ENCODE data around the gene ISLR2.

ISLR2 gene

DNA sequence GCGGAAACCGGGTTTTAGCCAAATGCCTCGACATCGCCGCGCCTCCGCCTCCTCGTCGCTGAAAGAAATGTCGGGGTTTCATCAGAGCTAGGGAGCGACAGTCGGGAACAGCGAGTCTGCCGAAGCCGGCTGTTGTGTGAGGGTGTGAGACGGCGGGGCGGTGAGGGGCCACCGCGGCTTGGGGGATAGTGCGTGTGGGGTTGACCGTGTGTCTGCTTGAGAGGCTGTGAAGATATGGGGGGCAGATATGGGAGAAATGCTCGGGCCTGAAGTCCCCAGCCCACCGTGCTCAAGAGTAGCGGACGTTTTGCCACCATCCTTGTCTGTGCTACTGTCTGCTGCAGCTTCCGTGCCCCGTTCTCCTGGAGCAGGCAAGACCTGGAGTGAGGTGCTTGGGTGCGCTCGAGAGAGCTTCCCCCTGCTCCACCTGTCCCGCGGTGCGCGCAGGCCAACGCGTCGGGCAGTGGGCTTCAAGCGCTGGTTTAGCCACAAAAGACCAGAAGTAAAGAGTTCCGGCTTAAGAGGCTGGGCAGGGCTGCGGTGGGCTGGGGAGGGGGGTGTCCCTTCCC, 716 bp upstream of the ISLR2 start:
- no peak for DNase-seq

DNA sequence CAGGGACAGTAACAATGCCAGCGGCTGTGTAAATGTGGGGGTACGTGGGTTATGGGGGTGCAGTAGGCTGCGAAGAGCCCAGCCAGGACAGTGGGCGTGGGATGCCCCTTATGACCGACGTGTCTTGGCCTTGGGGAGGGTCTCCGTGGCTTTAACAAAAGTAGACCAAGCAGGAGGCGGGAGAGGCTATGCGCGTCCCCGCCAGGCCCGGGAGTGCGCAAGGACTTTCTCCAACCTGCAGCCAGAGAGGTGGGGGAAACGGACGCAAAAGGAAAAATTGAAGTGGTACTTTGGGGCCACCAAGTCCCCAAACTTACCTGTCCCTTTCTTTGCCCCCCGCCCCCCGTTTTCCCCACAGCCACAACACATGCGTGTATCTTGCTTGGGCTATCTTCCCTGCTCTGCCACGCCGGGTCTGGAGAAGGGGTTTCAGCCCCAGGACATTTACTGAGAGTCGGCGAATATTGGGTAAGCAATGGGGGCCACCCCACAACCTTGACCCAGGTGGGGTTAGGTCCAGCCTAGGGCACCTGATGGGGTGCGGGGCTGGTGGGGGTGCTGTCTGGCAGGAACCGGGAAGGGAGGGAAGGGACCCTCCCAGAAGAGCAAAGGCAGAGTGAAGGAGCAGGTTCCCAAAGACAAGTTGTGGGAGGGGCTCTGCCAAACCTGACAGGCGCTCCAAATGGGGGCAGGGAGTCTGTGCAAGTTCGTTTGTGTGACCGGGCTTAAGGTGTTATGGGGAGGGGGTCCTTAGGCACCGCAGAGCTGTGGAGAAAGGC, 652 bp downstream of the ISLR2 start:
- no peak for DNase-seq

DNA sequence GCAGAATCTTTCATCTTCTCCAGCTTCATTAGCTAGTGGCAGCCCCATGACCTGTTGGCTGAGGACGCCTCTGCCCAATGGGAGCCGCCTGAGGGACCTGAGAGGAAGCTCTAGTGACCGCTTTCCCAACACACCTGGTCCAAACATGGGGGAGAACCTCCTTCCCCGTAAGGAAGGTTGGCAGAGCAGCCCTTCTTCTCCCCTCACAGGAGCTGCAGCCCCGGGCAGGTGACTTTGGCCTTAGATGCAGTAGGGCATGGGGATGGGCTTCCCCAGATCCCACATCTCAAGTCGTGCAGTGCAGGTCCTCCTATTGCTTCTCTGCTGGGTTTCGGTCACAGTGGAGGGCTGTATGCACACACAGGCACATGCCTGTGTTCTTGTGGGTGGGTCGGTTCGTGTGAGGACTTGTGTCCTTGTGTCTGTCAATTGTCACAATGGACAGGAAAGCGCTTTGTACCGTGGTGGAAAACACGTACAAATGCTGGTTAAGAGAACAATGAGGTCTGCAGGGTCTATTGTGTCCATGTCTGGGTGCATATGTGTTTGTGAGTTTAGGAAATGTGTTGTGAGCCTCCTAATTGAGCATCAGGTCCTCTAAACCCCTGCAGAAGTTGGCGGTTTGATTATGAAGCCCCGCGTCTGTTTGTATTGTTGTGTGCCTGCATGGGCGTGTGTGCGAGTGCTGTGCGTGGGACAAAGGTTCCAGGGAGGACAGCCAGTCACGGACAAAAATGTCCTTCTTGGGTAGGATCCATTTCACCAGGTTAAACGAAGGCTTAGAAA, 1.4 kb downstream of the ISLR2 start:
- no peak for DNase-seq

DNA sequence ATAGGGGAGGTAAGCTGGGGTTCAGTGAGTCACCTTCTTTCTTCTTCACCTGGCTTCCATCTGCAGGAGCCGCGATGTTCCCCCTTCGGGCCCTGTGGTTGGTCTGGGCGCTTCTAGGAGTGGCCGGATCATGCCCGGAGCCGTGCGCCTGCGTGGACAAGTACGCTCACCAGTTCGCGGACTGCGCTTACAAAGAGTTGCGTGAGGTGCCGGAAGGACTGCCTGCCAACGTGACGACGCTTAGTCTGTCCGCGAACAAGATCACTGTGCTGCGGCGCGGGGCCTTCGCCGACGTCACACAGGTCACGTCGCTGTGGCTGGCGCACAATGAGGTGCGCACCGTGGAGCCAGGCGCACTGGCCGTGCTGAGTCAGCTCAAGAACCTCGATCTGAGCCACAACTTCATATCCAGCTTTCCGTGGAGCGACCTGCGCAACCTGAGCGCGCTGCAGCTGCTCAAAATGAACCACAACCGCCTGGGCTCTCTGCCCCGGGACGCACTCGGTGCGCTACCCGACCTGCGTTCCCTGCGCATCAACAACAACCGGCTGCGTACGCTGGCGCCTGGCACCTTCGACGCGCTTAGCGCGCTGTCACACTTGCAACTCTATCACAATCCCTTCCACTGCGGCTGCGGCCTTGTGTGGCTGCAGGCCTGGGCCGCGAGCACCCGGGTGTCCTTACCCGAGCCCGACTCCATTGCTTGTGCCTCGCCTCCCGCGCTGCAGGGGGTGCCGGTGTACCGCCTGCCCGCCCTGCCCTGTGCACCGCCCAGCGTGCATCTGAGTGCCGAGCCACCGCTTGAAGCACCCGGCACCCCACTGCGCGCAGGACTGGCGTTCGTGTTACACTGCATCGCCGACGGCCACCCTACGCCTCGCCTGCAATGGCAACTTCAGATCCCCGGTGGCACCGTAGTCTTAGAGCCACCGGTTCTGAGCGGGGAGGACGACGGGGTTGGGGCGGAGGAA, 2.6 kb downstream of the ISLR2 start:
- no peak for DNase-seq

DNA sequence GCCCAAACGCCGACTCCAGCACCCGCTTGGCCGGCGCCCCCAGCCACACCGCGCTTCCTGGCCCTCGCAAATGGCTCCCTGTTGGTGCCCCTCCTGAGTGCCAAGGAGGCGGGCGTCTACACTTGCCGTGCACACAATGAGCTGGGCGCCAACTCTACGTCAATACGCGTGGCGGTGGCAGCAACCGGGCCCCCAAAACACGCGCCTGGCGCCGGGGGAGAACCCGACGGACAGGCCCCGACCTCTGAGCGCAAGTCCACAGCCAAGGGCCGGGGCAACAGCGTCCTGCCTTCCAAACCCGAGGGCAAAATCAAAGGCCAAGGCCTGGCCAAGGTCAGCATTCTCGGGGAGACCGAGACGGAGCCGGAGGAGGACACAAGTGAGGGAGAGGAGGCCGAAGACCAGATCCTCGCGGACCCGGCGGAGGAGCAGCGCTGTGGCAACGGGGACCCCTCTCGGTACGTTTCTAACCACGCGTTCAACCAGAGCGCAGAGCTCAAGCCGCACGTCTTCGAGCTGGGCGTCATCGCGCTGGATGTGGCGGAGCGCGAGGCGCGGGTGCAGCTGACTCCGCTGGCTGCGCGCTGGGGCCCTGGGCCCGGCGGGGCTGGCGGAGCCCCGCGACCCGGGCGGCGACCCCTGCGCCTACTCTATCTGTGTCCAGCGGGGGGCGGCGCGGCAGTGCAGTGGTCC, 3.5 kb downstream of the ISLR2 start:
- no peak for DNase-seq

DNA sequence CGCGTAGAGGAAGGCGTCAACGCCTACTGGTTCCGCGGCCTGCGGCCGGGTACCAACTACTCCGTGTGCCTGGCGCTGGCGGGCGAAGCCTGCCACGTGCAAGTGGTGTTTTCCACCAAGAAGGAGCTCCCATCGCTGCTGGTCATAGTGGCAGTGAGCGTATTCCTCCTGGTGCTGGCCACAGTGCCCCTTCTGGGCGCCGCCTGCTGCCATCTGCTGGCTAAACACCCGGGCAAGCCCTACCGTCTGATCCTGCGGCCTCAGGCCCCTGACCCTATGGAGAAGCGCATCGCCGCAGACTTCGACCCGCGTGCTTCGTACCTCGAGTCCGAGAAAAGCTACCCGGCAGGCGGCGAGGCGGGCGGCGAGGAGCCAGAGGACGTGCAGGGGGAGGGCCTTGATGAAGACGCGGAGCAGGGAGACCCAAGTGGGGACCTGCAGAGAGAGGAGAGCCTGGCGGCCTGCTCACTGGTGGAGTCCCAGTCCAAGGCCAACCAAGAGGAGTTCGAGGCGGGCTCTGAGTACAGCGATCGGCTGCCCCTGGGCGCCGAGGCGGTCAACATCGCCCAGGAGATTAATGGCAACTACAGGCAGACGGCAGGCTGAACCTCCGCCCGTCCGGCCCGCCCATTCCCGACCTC, 4.1 kb downstream of the ISLR2 start:
- no peak for DNase-seq

DNA sequence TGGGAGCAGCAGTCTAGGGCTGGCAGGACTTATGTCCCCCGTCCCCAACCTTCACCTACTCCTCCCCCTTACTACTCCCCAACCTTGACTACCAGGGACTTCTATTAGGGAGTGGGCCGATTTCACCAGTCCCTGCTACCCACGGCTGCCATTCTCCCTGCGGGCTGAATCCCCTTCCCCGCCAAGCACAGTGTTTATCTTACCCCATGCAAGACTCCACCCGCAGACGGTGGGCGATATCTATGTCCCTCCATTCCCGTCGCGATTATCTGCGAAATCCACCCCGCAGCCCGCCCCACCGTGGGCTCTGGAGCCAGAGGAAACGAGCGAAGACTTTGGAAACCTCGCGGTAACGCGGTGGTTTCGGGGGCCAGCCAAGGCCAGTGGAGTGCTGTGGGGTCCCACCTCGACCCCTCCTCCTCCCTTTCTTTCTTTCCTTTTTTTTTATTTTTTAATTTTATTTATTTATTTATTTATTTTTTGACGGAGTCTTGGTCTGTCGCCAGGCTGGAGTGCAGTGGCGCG, 4.7 kb downstream of the ISLR2 start:
- DNase-seq: no peak

DNA sequence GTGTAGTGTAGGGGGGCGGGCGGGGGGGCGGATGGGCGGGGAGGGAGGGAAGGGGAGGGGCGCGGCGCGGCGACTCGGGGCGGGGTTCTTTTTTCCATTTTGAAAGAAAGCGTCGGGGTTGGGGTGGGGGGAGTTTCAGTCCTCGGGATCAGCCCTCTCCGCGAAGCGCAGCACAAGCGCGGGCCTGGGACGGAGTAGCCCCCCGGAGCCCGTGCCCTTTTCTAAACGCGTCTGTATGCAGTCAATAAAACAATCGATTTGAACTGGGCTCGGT, 6.1 kb downstream of the ISLR2 start:
- no peak for DNase-seq

DNA sequence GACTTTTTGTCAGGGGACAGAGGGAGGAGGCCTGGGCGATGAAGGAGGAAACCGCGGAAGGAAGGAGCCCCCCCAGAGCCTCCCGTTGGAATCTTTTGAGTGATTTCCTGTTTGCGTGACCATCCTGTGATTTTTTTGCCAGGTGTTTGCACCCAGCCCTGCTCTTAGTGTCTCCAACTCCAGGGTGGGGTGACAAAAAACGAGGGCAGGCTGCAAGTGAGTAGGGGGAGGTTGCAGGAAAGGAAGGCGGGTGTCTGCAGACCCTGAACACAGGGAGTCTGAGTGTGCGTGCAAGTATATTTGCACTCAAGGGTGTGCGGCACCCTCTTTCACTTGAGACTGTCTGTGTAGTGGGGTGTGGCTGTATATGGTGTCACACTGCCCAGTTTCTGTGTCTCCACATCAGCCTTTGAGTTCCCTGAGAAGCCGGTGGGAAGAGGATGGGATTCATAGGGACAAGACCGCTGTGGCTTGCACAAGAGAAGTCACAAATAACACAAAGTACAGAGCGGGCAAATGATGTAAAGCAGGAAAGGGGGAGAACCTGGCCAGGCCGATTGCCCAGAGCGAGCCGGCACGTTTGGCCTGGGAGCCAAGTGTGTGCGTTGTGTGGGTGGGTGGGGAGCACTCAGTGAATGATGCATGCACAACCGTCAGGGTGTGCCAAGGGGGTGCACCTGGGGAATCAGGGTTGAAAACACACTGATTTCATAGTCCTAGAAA, 6.6 kb downstream of the ISLR2 start:
- DNase-seq: no peak

DNA sequence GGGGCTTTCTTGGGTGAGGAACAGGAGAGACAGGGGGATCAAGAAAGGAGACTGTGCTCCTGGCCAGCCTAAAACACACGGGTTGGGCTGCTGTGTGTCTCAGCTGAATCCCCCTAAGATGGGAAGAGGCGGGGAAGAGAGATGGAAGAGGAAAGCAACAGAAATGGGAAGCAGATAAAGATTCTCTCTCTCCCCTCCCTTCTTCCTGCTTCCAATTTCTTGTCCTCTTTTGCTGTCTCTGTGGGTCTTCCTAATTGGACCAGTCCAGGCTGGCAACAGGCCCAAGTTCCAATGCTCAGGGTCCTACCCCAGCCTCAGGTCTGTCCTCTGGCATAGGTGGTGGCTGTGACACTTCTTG, 7.1 kb downstream of the ISLR2 start:
- DNase-seq: no peak

DNA sequence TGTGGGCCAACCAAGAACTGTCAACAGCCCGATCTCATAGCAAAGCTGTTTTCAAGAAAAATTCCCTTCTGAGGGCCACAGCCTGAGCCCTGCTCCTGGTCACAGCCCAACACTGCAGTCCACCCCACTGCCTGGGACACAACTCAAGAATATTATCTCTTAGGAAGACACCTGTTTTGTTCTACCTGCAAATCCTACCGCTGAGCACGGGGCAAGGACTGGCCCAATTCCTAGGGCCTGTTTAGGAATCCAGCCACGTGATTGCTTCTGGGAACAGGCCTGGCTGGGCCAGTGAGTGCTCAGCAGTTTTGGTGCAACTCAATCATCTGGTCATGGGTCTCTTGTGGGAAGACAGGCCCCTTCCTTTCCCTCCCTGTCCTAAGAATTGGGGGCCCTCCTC, 8.3 kb downstream of the ISLR2 start:
- DNase-seq: no peak

DNA sequence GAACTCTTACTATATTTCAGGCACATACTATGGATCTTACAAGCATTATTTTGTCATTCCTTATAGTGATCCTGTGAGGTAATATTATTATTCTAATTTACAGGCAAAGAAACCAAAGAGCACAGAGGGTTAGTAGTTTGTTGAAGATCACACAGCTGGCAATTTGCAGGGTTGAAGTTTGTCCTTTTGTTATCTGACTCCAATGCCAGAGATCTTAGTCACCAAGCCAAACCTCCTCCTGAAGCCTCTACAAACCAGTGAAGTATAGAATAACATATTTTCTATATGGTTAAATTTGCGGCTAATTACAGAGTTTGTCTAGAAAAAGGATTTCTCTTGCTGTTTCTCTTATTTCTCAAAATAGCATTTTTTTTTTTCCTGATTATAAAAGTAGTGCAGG, 11.2 kb downstream of the ISLR2 start:
- no peak for DNase-seq

DNA sequence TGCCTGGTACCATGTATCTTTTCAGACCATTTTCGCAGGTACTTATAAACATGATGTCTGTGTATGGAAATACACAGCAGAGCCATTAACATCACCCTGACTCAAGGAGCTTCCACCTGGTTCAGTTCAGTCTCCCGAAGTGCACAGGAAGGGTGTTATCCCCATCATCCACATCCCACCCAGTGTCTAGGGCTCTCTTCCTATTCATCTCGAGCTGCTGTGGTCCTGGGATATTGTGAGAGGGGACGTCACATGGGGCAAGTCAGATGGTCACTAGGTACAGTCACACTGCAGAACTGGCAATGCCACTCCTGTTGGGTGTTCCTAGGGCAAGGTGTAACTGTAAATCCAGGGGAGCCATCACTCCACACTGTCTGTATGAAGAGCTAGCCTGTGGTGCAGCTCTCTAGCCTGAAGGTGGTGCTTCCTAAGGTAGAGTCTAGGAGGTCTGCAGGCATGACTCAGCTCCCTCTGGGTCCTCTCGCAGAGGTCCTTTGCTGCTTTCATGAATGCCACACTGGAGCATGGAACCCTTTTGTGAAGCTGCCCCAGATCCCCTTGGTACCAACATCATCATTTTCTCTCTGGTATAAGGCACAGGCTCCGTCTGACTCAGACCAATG, 13.9 kb downstream of the ISLR2 start:
- no peak for DNase-seq

DNA sequence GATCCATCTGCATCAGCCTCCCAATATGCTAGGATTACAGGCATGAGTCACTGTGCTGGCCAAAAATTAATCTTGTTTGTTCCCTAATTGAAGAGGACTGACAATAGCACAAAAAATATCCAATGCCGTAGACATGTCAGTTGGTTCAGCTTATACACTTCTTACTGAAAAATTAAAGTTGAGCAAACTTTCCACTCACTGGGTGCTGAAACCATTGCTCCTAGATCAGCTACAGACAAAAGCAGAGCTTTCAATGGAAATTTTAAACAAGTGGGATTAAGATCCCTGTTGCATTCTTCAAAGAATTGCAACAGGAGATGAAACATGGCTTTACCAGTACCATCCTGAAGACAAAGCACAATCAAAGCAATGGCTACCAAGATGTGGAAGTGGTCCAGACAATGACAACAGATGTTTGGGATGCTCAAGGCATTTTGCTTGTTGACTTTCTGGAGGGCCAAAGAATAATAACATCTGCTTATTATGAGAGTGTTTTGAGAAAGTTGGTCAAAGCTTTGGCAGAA, 16.0 kb downstream of the ISLR2 start:
- no peak for DNase-seq

DNA sequence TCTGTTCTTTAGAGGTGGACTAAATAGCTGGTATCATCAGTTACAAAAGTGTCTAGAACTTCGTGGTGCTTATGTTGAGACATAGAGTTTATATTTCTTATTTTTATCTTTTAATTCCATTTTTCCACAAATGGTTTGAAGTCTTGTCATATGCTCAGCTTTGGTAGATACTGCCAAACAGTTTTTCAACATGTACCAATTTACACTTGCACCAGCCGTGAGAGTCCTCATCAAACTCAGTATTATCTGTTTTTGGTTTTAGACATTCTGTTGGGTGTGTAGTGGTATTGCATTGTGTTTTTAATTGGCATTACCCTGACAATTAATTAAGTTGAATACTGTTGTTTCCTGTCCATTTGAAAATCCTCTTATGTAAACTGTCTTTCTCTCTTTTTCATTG, 16.7 kb downstream of the ISLR2 start:
- DNase-seq: no peak

DNA sequence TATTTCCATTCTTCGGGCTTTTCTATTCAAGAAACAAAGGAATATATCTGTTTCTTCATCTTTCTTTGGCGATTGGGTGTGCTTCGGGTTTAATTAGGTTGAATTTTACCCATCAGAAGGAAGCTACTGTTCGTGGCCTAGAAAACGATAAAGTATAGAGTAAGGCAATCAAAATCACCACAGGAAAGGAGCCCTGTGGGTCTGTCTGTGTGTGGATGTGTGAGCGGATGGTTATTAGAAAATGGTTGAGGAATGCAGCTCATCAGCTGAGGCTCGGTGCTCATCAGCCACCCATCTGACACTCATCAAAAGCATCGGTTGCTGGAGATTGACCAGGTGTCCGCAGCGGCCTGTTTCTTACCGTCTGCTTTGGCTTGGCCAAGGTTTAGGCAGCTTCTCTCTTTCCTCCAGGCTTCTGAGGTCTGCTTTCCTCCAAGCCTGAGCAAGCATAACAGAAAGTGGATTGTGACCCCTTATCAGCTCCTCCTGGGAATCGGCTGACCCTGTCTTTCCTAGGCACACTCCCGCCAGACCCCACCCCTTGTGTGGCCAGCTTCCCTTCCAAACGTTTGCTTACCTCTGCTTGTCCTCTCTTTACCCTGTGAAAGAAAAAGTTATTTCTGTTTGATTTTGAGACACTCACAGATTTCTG, 25.5 kb downstream of the ISLR2 start:
- no peak for DNase-seq

DNA sequence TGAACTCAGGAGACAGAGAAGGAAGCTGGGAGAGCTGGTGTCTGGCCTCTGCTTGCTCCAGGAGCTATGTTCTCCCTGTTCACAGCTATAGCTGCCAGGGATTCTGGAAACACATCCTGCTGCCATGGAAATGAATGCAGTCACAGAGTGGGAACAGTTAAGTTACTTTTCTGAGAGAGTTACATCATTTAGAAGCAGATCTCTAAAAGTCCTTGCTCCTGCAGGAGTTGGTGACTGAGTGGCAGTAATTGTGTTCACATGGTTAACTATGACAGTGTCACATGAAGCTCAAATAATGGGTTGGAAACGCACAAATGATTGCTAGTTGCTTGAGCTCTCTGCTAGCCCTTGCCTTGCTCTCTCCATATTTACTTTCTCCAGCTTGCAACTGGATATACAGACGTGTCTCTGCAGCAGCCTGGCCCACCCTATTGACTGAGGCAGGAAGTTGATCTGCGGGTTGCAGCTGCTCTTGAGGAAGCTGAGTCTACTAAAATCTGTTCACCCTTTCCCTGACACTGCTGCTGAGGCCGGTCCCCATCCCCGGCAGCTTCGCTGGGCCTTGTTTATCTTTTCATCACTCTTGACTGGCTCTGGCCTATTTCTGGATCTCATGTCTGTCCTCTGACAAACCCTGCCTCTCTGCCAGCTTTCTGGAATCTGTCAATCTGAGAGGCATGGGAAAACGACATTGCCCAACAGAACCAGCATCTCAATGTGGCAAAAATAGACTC, 26.5 kb downstream of the ISLR2 start:
- no peak for DNase-seq

DNA sequence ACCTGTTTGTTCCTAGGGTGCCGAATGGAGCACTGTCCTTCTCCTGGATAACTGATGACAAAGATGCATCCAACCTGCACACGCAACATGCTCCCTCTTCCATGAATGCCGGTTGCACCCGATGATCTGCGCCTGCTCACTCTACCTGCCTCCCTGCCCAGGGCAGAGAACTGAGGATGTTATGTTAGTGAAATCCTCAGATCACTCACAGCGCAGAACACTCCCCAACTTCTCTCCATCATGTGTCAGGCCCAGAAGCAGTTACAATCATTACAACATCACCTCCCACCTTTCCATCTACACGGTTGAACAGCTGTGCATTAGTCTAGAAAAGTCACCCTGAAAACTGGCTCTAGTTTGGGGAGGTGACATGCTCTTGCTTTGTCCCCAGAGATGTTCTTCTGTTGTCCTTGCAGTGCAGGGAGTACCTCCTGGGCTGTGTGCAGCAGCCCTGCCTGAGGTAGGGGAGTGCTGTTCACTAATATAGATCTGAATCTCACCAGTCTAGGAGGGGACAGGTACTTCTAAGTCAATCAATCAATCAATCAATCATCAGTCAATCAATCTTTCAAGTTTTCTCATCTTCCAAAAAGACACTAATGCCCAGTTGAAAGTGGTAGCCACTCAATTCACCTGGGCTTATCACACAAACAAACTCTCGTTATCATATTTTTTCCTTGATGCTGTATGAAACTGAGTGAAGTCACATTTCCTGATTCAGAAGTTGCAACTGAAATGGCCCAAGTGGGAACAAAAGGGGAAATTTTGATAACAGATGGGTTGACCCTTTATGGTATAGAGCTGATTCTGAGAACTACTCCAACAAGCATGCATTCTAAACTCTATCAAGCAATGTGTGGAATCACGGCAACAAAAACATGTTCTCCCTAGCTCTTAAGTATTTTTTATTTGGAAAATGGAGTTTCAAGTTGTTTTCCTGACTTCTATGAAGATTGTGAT, 27.8 kb downstream of the ISLR2 start:
- no peak for DNase-seq
